ENCODE data around the gene BEAN1. TPM values are rescaled to one million over a fixed set of nuclear protein-coding genes. Genes with fewer than 3 reads are reported as not detected.

BEAN1 gene
- total and polyA plus RNA-seq, 12 donors = 0.11 to 0.54 (median 0.18) TPM; not detected in 2

GRCh38 chr16:66399930-66400329 is 27.2 kb upstream of the BEAN1 start:
- Histone ChIP-seq H3K27ac (no peak overlapping the region), H3K4me3 (no peak overlapping the region), H3K9me3 (replicated peaks in 1 of 3) (no peaks in the 10 kb centered on the region), H3K36me3 (replicated peaks in 1 of 2) (no peaks in the 10 kb centered on the region), H3K27me3 (no peaks in the 10 kb centered on the region), H3K4me1 (replicated peaks in 1 of 2) (no peaks in the 10 kb centered on the region)
- 47 to 69% (median 63%) methylated on average over 3 of the region's 3 CpGs for WGBS, 4 donors
- TF ChIP-seq CTCF (IDR thresholded peaks at IDR 0.05) (no peak), POLR2A (IDR thresholded peaks at IDR 0.05) (no peak)
- intact Hi-C loops (cut with DNase I) = loop anchor here (10.0 kb wide), 2 partner anchors 205 to 465 kb away; partner anchors contain the start of gene CMTM3 (in 1 of the 2)
- no peak for DNase-seq

- Histone ChIP-seq H3K4me3 (no peak overlapping the region), H3K36me3 (replicated peaks in 1 of 2) (no peaks in the 10 kb centered on the region), H3K27ac (no peak overlapping the region), H3K4me1 (replicated peaks in 1 of 2) (no peaks in the 10 kb centered on the region), H3K9me3 (replicated peaks in 1 of 3) (no peaks in the 10 kb centered on the region), H3K27me3 (no peaks in the 10 kb centered on the region)
- DNase-seq = no peak
- 81 to 91% (median 87%) methylated on average over 20 of the region's 20 CpGs for WGBS, 4 donors
- intact Hi-C loops (cut with DNase I) = loop anchor here (10.0 kb wide), 2 partner anchors 204 to 464 kb away; partner anchors contain the start of gene CMTM3 (in 1 of the 2)
- TF ChIP-seq POLR2A (IDR thresholded peaks at IDR 0.05) (no peak), CTCF (IDR thresholded peaks at IDR 0.05) (no peak)
Observed at GRCh38 chr16:66400503-66401380, 26.4 kb upstream of the BEAN1 start.

GRCh38 chr16:66401610-66402009 is 25.5 kb upstream of the BEAN1 start:
- 82 to 89% (median 87%) methylated on average over 2 to 11 of the region's 11 CpGs for WGBS, 4 donors

More at GRCh38 chr16:66401610-66402009, 25.5 kb upstream of the BEAN1 start:
- intact Hi-C loops (cut with DNase I) = loop anchor here (10.0 kb wide), 2 partner anchors 203 to 463 kb away; partner anchors contain the start of gene CMTM3 (in 1 of the 2)
- Histone ChIP-seq H3K4me1 (replicated peaks in 1 of 2) (no peaks in the 10 kb centered on the region), H3K27ac (no peak overlapping the region), H3K27me3 (no peaks in the 10 kb centered on the region), H3K4me3 (no peak overlapping the region), H3K9me3 (replicated peaks in 1 of 3) (no peaks in the 10 kb centered on the region), H3K36me3 (replicated peaks in 1 of 2) (no peaks in the 10 kb centered on the region)
- TF ChIP-seq CTCF (IDR thresholded peaks at IDR 0.05) (no peak), POLR2A (IDR thresholded peaks at IDR 0.05) (no peak)
- DNase-seq = no peak

All from adrenal gland (tissue), 12 donors.